HepG2 (cell line): ENCODE measurements around the gene CCDC175. TPM values are rescaled to one million over a fixed set of nuclear protein-coding genes. Genes with fewer than 3 reads are reported as not detected.

Source experiments
- ATAC-seq: fragments of 200-7000 bp; cut with Tn5 transposase; 3 replicates; pipeline ENCODE4 v1.9.1; 2020; ENCODE audit warnings: mild to moderate bottlenecking, moderate library complexity
- BruUV-seq: library from RNA; stranded (reverse); fragments of 400-500 nt; replicated peaks from 2 replicates; lab custom pipeline; 2021; lab: Mats Ljungman, UMichigan
- CTCF ChIA-PET: fragments of 300-600 bp; formaldehyde crosslinking; extraction: SDS; loops from one replicate; lab custom pipeline; 2021; ENCODE audit warnings: low total read pairs, inconsistent platforms, low intra/inter-chr PET ratio; lab: Yijun Ruan, JAX
- POLR2A ChIA-PET: fragments of 350-600 bp; sonication (Branson Sonifier 250); formaldehyde crosslinking; loops from one replicate; lab custom pipeline; 2020; ENCODE audit warnings: antibody characterized with exemption, inconsistent platforms; lab: Yijun Ruan, JAX
- DNase-seq: peaks from one replicate; pipeline ENCODE4 v3.0.0-alpha.2; 2015; ENCODE audit warnings: low spot score
- FAIRE-seq: peaks from 3 replicates; lab custom pipeline; 2011; peaks lifted over from hg19 to GRCh38; lab: Jason Lieb, UNC
- H2AFZ ChIP-seq: one replicate; pipeline ENCODE4 v1.6.1; 2011; ENCODE audit warnings: low read length, inconsistent platforms
- H3K27ac ChIP-seq: fragments of 300-600 bp; 3 replicates; pipeline ENCODE4 v1.8.0; 2011; ENCODE audit warnings: mixed run types, mild to moderate bottlenecking, mixed read lengths, low read length, inconsistent platforms; ENCODE audit not compliant: insufficient read depth; ENCODE audit errors: extremely low read length
- H3K27me3 ChIP-seq, 2 experiments: fragments of 200-600 bp in 1 of 2; 2 replicates in 1 of 2; 3 replicates in 1 of 2; pipeline versions ENCODE4 v1.6.0 to v1.8.0; 2011; ENCODE audit warnings: low read length in 2 of 2, mild to moderate bottlenecking in 2 of 2, moderate library complexity in 2 of 2, inconsistent platforms in 1 of 2; ENCODE audit not compliant: insufficient read depth in 2 of 2, control insufficient read depth in 1 of 2
- H3K36me3 ChIP-seq, 2 experiments: fragments of 200-600 bp in 1 of 2; replicated peaks in 1 of 2; 2 replicates in 1 of 2; 3 replicates in 1 of 2; pipeline versions ENCODE4 v1.5.1 to v1.8.0; 2011; ENCODE audit warnings: low read length in 2 of 2, inconsistent platforms in 1 of 2; ENCODE audit not compliant: insufficient read depth in 2 of 2, control insufficient read depth in 1 of 2
- H3K4me1 ChIP-seq: 2 replicates; pipeline ENCODE4 v1.5.1; 2012; ENCODE audit warnings: low read length, inconsistent platforms; ENCODE audit not compliant: insufficient read depth
- H3K4me2 ChIP-seq: 2 replicates; pipeline ENCODE4 v1.6.0; 2011; ENCODE audit warnings: low read depth, low read length, inconsistent platforms
- H3K4me3 ChIP-seq, 3 experiments: fragments of 200-600 bp in 1 of 3; sonication (generic), shearing (Covaris generic) in 1 of 3; replicated peaks in 1 of 3; 2 replicates each; pipeline ENCODE4 v1.5.1; 2011 to 2016; ENCODE audit warnings: low read length in 3 of 3, inconsistent platforms in 2 of 3, low read depth in 2 of 3, mild to moderate bottlenecking in 2 of 3, control low read depth in 1 of 3, mixed read lengths in 1 of 3; ENCODE audit not compliant: insufficient read depth in 1 of 3
- H3K79me2 ChIP-seq: one replicate; pipeline ENCODE4 v1.6.1; 2011; ENCODE audit warnings: low read length, inconsistent platforms; ENCODE audit not compliant: insufficient read depth
- H3K9ac ChIP-seq: 2 replicates; pipeline ENCODE4 v1.6.0; 2011; ENCODE audit warnings: mild to moderate bottlenecking, low read depth, low read length, inconsistent platforms; ENCODE audit not compliant: insufficient read depth
- H3K9me3 ChIP-seq: 2 replicates; pipeline ENCODE4 v1.5.1; 2012; ENCODE audit warnings: mild to moderate bottlenecking, low read length
- H4K20me1 ChIP-seq: 2 replicates; pipeline ENCODE4 v1.6.0; 2011; ENCODE audit warnings: inconsistent platforms, mild to moderate bottlenecking, low read length, moderate library complexity; ENCODE audit not compliant: insufficient read depth
- JUND ChIP-seq: sonication (generic); formaldehyde crosslinking; IDR thresholded peaks from 2 replicates; pipeline ENCODE4 v1.8.0; 2022; ENCODE audit warnings: mild to moderate bottlenecking, missing genetic modification reagents
- ZNF296 ChIP-seq: sonication (generic); formaldehyde crosslinking; conservative IDR thresholded peaks from 2 replicates; pipeline ENCODE4 v1.5.0; 2020; ENCODE audit warnings: mild to moderate bottlenecking, missing genetic modification reagents
- WGBS: methylation state at CpG from one replicate; pipeline ENCODE4 v1.1.6; 2017; ENCODE audit warnings: low lambda C conversion rate; 5-methylcytosine and 5-hydroxymethylcytosine counted together
- in situ Hi-C: cut with HindIII; loops from 2 replicates; pipeline ENCODE4 v1.10.0; 2017; ENCODE audit warnings: low pct_unique_long_range_greater_than_20kb; ENCODE audit not compliant: extremely low pct_ligation_motif_present
- intact Hi-C: fragments of 100-400 bp; cut with micrococcal nuclease; formaldehyde crosslinking; loops from one replicate; pipeline ENCODE4 v1.10.0; 2022; ENCODE audit not compliant: unreplicated experiment
- polyA plus RNA-seq, 8 experiments: library from polyadenylated mRNA; depleted of rRNA in 3 of 8; stranded (reverse) in 7 of 8; unstranded in 1 of 8; fragments of >200 nt; fragmentation: Illumina TruSeq in 4 of 8; extraction: Trizol in 4 of 8; gene quantifications; 2 replicates each; pipeline versions ENCODE4 v1.2.1 to v1.2.3, GENCODE V29; 2011 to 2016; ENCODE audit warnings: low read depth in 4 of 8, missing spikeins in 1 of 8, mixed read lengths in 1 of 8; ENCODE audit not compliant: insufficient read depth in 1 of 8
- total RNA-seq, 5 experiments: library from RNA; depleted of rRNA; stranded (reverse); fragments of >200 nt; fragmentation: Illumina TruSeq; extraction: Trizol; gene quantifications; 2 replicates each; pipeline ENCODE4 v1.2.3, GENCODE V29; 2016; ENCODE audit warnings: low read depth in 1 of 5
- TF ChIP-seq, protein P1 (sequence below): sonication (generic); formaldehyde crosslinking; IDR thresholded peaks from 2 replicates; pipeline ENCODE4 v1.4.0; 2020; ENCODE audit warnings: missing genetic modification reagents

Gene CCDC175
- total and polyA plus RNA-seq, 2 of the 13 experiments (the other 11 are each of a cell fraction or from before 2014, with no cell fraction given) = not detected

- TF ChIP-seq, protein P1, sequence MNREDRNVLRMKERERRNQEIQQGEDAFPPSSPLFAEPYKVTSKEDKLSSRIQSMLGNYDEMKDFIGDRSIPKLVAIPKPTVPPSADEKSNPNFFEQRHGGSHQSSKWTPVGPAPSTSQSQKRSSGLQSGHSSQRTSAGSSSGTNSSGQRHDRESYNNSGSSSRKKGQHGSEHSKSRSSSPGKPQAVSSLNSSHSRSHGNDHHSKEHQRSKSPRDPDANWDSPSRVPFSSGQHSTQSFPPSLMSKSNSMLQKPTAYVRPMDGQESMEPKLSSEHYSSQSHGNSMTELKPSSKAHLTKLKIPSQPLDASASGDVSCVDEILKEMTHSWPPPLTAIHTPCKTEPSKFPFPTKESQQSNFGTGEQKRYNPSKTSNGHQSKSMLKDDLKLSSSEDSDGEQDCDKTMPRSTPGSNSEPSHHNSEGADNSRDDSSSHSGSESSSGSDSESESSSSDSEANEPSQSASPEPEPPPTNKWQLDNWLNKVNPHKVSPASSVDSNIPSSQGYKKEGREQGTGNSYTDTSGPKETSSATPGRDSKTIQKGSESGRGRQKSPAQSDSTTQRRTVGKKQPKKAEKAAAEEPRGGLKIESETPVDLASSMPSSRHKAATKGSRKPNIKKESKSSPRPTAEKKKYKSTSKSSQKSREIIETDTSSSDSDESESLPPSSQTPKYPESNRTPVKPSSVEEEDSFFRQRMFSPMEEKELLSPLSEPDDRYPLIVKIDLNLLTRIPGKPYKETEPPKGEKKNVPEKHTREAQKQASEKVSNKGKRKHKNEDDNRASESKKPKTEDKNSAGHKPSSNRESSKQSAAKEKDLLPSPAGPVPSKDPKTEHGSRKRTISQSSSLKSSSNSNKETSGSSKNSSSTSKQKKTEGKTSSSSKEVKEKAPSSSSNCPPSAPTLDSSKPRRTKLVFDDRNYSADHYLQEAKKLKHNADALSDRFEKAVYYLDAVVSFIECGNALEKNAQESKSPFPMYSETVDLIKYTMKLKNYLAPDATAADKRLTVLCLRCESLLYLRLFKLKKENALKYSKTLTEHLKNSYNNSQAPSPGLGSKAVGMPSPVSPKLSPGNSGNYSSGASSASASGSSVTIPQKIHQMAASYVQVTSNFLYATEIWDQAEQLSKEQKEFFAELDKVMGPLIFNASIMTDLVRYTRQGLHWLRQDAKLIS = peak; percentile 86
Observed at GRCh38 chr14:59483819-59484638, 92.6 kb downstream of the CCDC175 start, which contains the start of the genes JKAMP and L3HYPDH (continued).

GRCh38 chr14:59483363-59483762 is 93.2 kb downstream of the CCDC175 start:
- 4% methylated on average over 5 of the region's 16 CpGs for WGBS
- in situ Hi-C loops = no loop called here
- H3K9me3 ChIP-seq = no peaks in the 10 kb centered on the region
- peak overlapping the region; percentile 97 for H3K9ac ChIP-seq
- DNase-seq = no peak
- H3K36me3 ChIP-seq = peaks cover 0 to 3% of the 10 kb centered on the region in 2 experiments; a peak in 3 of 5 replicates
- H2AFZ ChIP-seq = no peak overlapping the region
- H3K27ac ChIP-seq = peak overlapping the region; percentile 96
- H4K20me1 ChIP-seq = peaks cover 12% of the 10 kb centered on the region
- H3K4me2 ChIP-seq = peak overlapping the region; percentile 93
- no TSS peak for BruUV-seq
- intact Hi-C loops = no loop called here
- H3K27me3 ChIP-seq = peaks cover 0 to 4% of the 10 kb centered on the region in 2 experiments; a peak in 1 of 5 replicates
- peaks cover 46% of the 10 kb centered on the region for H3K4me1 ChIP-seq
- CTCF ChIA-PET = no interaction called here
- H3K4me3 ChIP-seq = peak overlapping the region; percentile 78 to 87 (median 83)
- TF ChIP-seq JUND (CRISPR knock-in tag) = 0 out of 2 replicates have a peak, but pooled peaks have one; percentile 16
- no peak for TF ChIP-seq ZNF296
- TF ChIP-seq, all 625 proteins: peak for 1
- FAIRE-seq (no peak), ATAC-seq (peak; percentile 2)
- POLR2A ChIA-PET = interaction anchor here (1.2 to 1.7 kb wide), 5 partner anchors 8 to 268 kb away, joined by 3 to 18 read pairs (median 6); partner anchors contain the start of gene GPR135
- peaks cover 47% of the 10 kb centered on the region for H3K79me2 ChIP-seq
